Vagina (tissue), 2 donors: ENCODE data around the gene PTPRF. TPM values are rescaled to one million over a fixed set of nuclear protein-coding genes. Genes with fewer than 3 reads are reported as not detected.

ENCODE experiments used
- DNase-seq, 2 donors: peaks; one replicate each; pipeline ENCODE4 v3.0.0-alpha.2; 2017; ENCODE audit errors: extremely low spot score in 2 of 2
- H3K27ac ChIP-seq: fragments of 200-600 bp; sonication (generic); one replicate; pipeline ENCODE4 v1.5.1; 2019
- H3K27me3 ChIP-seq: fragments of 200-600 bp; sonication (generic); one replicate; pipeline ENCODE4 v1.5.1; 2019
- H3K36me3 ChIP-seq, 2 donors: fragments of 200-600 bp; sonication (generic); one replicate each; pipeline ENCODE4 v1.5.1; 2017 to 2019
- H3K4me1 ChIP-seq: fragments of 200-600 bp; sonication (generic); one replicate; pipeline ENCODE4 v1.5.1; 2019
- H3K4me3 ChIP-seq, 2 donors: fragments of 200-600 bp; sonication (generic); 1 replicate in 1 of 2; 2 replicates in 1 of 2; pipeline ENCODE4 v1.5.1; 2016 to 2019
- H3K9me3 ChIP-seq: fragments of 200-600 bp; sonication (generic); one replicate; pipeline ENCODE4 v1.5.1; 2019
- POLR2A ChIP-seq, 2 donors: fragments of 450-650 bp; IDR thresholded peaks; one replicate each; pipeline ENCODE4 v1.6.1; 2017; ENCODE audit warnings: antibody characterized with exemption in 2 of 2, mild to moderate bottlenecking in 2 of 2, moderate library complexity in 2 of 2
- POLR2AphosphoS5 ChIP-seq, 2 donors: sonication (generic); formaldehyde crosslinking; IDR thresholded peaks; one replicate each; pipeline ENCODE4 v1.9.0; 2017; ENCODE audit warnings: antibody characterized with exemption in 2 of 2, mild to moderate bottlenecking in 2 of 2, low read depth in 1 of 2; ENCODE audit not compliant: insufficient read depth in 1 of 2
- intact Hi-C: fragments of 100-400 bp; cut with DNase I; formaldehyde crosslinking; loops from one replicate; pipeline ENCODE4 v1.15.1; 2023
- total RNA-seq: library from RNA; depleted of rRNA; stranded (reverse); fragments of >200 nt; gene quantifications from one replicate; pipeline ENCODE4 v1.2.3, GENCODE V29; 2016
- TF ChIP-seq, protein P1 (sequence below), 3 experiments: fragments of 450-650 bp in 2 of 3; fragments of 200-600 bp in 1 of 3; sonication (generic) in 1 of 3; IDR thresholded peaks; one replicate each; pipeline ENCODE4 v1.5.1; 2017 to 2019; ENCODE audit warnings: antibody characterized with exemption in 3 of 3, mild to moderate bottlenecking in 2 of 3, moderate library complexity in 2 of 3

The PTPRF gene
- total RNA-seq, 1 donor from 2014 or later: 139 TPM

GRCh38 chr1:43653893-43654292 lies 123.2 kb downstream of the PTPRF start:
- H3K4me1 ChIP-seq: peaks cover 32% of the 10 kb centered on the region
- peaks cover 7 to 58% of the 10 kb centered on the region in 2 donors for H3K36me3 ChIP-seq
- H3K27me3 ChIP-seq: no peaks in the 10 kb centered on the region
- DNase-seq: no peak
- intact Hi-C loops: no loop called here
- TF ChIP-seq POLR2AphosphoS5 (IDR thresholded peaks at IDR 0.05; ENCODE audit: insufficient read depth in 1 of 2, low read depth in 1 of 2): no peak
- TF ChIP-seq, protein P1, sequence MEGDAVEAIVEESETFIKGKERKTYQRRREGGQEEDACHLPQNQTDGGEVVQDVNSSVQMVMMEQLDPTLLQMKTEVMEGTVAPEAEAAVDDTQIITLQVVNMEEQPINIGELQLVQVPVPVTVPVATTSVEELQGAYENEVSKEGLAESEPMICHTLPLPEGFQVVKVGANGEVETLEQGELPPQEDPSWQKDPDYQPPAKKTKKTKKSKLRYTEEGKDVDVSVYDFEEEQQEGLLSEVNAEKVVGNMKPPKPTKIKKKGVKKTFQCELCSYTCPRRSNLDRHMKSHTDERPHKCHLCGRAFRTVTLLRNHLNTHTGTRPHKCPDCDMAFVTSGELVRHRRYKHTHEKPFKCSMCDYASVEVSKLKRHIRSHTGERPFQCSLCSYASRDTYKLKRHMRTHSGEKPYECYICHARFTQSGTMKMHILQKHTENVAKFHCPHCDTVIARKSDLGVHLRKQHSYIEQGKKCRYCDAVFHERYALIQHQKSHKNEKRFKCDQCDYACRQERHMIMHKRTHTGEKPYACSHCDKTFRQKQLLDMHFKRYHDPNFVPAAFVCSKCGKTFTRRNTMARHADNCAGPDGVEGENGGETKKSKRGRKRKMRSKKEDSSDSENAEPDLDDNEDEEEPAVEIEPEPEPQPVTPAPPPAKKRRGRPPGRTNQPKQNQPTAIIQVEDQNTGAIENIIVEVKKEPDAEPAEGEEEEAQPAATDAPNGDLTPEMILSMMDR (IDR thresholded peaks at IDR 0.05): no peak
- no peak for TF ChIP-seq POLR2A (IDR thresholded peaks at IDR 0.05)
- H3K9me3 ChIP-seq: no peaks in the 10 kb centered on the region
- H3K4me3 ChIP-seq: no peak overlapping the region
- no peak overlapping the region for H3K27ac ChIP-seq

GRCh38 chr1:43655953-43656352 lies 125.3 kb downstream of the PTPRF start:
- H3K36me3 ChIP-seq: peaks cover 7 to 78% of the 10 kb centered on the region in 2 donors
- no peak for DNase-seq
- TF ChIP-seq POLR2A (IDR thresholded peaks at IDR 0.05): no peak
- TF ChIP-seq, protein P1 (IDR thresholded peaks at IDR 0.05): no peak
- no peak for TF ChIP-seq POLR2AphosphoS5 (IDR thresholded peaks at IDR 0.05; ENCODE audit: insufficient read depth in 1 of 2, low read depth in 1 of 2)

GRCh38 chr1:43659212-43660166 lies 128.8 kb downstream of the PTPRF start:
- no peaks in the 10 kb centered on the region for H3K9me3 ChIP-seq
- no peaks in the 10 kb centered on the region for H3K4me1 ChIP-seq
- no peaks in the 10 kb centered on the region for H3K27me3 ChIP-seq
- TF ChIP-seq POLR2AphosphoS5 (IDR thresholded peaks at IDR 0.05; ENCODE audit: insufficient read depth in 1 of 2, low read depth in 1 of 2) (no peak), POLR2A (IDR thresholded peaks at IDR 0.05) (no peak)
- H3K36me3 ChIP-seq: peaks cover 7 to 99% of the 10 kb centered on the region in 2 donors
- DNase-seq: no peak
- intact Hi-C loops: no loop called here
- no peak overlapping the region for H3K27ac ChIP-seq
- H3K4me3 ChIP-seq: no peak overlapping the region

More at GRCh38 chr1:43655953-43656352, 125.3 kb downstream of the PTPRF start:
- no peaks in the 10 kb centered on the region for H3K9me3 ChIP-seq
- intact Hi-C loops: no loop called here
- H3K4me1 ChIP-seq: peaks cover 29% of the 10 kb centered on the region
- H3K27ac ChIP-seq: no peak overlapping the region
- H3K4me3 ChIP-seq: no peak overlapping the region
- H3K27me3 ChIP-seq: no peaks in the 10 kb centered on the region

GRCh38 chr1:43660355-43660754 lies 129.7 kb downstream of the PTPRF start:
- intact Hi-C loops: no loop called here
- Histone ChIP-seq H3K4me3 (no peak overlapping the region), H3K4me1 (peaks cover under 1% of the 10 kb centered on the region), H3K9me3 (no peaks in the 10 kb centered on the region), H3K27ac (no peak overlapping the region), H3K36me3 (peaks cover 7 to 97% of the 10 kb centered on the region in 2 donors), H3K27me3 (no peaks in the 10 kb centered on the region)
- TF ChIP-seq, protein P1 (IDR thresholded peaks at IDR 0.05): no peak
- TF ChIP-seq POLR2A (IDR thresholded peaks at IDR 0.05): no peak
- no peak for DNase-seq

GRCh38 chr1:43664369-43664768 lies 133.7 kb downstream of the PTPRF start:
- Histone ChIP-seq H3K9me3 (no peaks in the 10 kb centered on the region), H3K27ac (no peak overlapping the region), H3K36me3 (peaks cover 3 to 97% of the 10 kb centered on the region in 2 donors), H3K4me1 (peaks cover 7% of the 10 kb centered on the region), H3K4me3 (no peak overlapping the region), H3K27me3 (no peaks in the 10 kb centered on the region)
- TF ChIP-seq, protein P1 (IDR thresholded peaks at IDR 0.05): no peak
- TF ChIP-seq POLR2A (IDR thresholded peaks at IDR 0.05) (no peak), POLR2AphosphoS5 (IDR thresholded peaks at IDR 0.05; ENCODE audit: insufficient read depth in 1 of 2, low read depth in 1 of 2) (no peak)
- intact Hi-C loops: no loop called here
- no peak for DNase-seq
